GM12874 (cell line): ENCODE data around the gene MDM2.

Experiments
- CTCF ChIP-seq: IDR thresholded peaks from 2 replicates; pipeline ENCODE4 v1.5.1; 2011; ENCODE audit warnings: low read depth, mild to moderate bottlenecking, control low read depth, low read length, moderate library complexity; ENCODE audit not compliant: insufficient read depth

Gene MDM2

GRCh38 chr12:68824597-68825250 is 16.7 kb downstream of the MDM2 start:
- TF ChIP-seq CTCF = no peak

- no peak for TF ChIP-seq CTCF
Observed at GRCh38 chr12:68825569-68826217, 17.7 kb downstream of the MDM2 start.

GRCh38 chr12:68827895-68828671 is 20.1 kb downstream of the MDM2 start:
- no peak for TF ChIP-seq CTCF

GRCh38 chr12:68828672-68829068 is 20.7 kb downstream of the MDM2 start:
- no peak for TF ChIP-seq CTCF

- TF ChIP-seq CTCF = no peak
Observed at GRCh38 chr12:68831272-68831671, 23.3 kb downstream of the MDM2 start.

GRCh38 chr12:68831751-68832503 is 23.9 kb downstream of the MDM2 start:
- no peak for TF ChIP-seq CTCF

- TF ChIP-seq CTCF = no peak
Observed at GRCh38 chr12:68832504-68832867, 24.5 kb downstream of the MDM2 start.
